SK-N-MC (cell line): ENCODE measurements around the gene DHX57.

Experiments used
- EZH2 ChIP-seq: fragments of 200-600 bp; sonication (generic); IDR thresholded peaks from one replicate; pipeline ENCODE4 v1.6.1; 2017; ENCODE audit warnings: antibody characterized with exemption
- POLR2AphosphoS5 ChIP-seq: IDR thresholded peaks from 2 replicates; pipeline ENCODE4 v1.6.1; 2012; ENCODE audit warnings: mild to moderate bottlenecking, low read depth, low read length, borderline replicate concordance

DNA sequence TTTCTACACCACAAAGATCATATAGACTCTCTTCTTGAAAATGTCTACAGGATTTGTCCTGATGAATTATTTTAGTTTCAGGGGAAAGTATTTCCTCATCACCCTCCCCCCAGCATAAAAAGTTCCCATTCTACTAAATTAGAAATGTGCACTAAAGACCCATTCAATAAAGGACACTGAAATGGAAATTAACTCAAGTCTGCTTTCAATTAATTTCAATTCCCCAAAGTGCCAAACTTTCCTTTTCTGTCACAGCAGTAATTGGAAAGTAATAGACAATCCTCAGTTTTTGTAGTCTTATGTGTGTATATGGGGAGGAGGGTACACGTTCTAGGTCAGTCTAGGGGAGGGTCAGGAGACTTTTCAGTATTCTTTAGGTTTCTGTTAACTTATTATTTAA lies 35.5 kb upstream of the DHX57 start:
- TF ChIP-seq POLR2AphosphoS5 (no peak), EZH2 (no peak)
